ENCODE results near the gene FAM13B. TPM values are rescaled to one million over a fixed set of nuclear protein-coding genes. Genes with fewer than 3 reads are reported as not detected.

FAM13B gene
- total and polyA plus RNA-seq, 2 of the 8 experiments (the other 6 are each of a cell fraction or from before 2014, with no cell fraction given), result 6.4 to 17.0 TPM

GRCh38 chr5:137960141-137960540 lies 72.7 kb downstream of the FAM13B start:
- POLR2A ChIA-PET (ENCODE audit: partially characterized antibody), result no interaction called here
- Histone ChIP-seq H4K20me1 (replicated peaks in 1 of 2; ENCODE audit: control insufficient read depth in 1 of 2, insufficient read depth in 2 of 2, low read length in 2 of 2) (no peaks in the 10 kb centered on the region), H3K79me2 (ENCODE audit: control insufficient read depth in 1 of 2, insufficient read depth in 2 of 2, low read length in 2 of 2) (no peaks in the 10 kb centered on the region; a peak in 1 of 4 replicates), H3K23ac (ENCODE audit: insufficient read length) (no peak overlapping the region), H2BK120ac (replicated peaks; ENCODE audit: low read depth, low read length) (no peak overlapping the region), H3K14ac (ENCODE audit: insufficient read length) (no peak overlapping the region), H2AFZ (ENCODE audit: low read length) (no peak overlapping the region), H3K27me3 (replicated peaks in 1 of 4; ENCODE audit: control insufficient read depth in 3 of 4, extremely low read depth in 1 of 4, insufficient read depth in 3 of 4, low read length in 3 of 4) (no peaks in the 10 kb centered on the region), H3K4me2 (ENCODE audit: insufficient read depth in 1 of 2, low read depth in 2 of 2, low read length in 2 of 2) (no peak overlapping the region), H2BK12ac (ENCODE audit: low read depth, low read length) (no peak overlapping the region), H3K56ac (replicated peaks; ENCODE audit: insufficient read length, low read depth, low read length) (no peak overlapping the region), H4K5ac (ENCODE audit: insufficient read length, low read depth, low read length) (no peak overlapping the region), H4K8ac (ENCODE audit: extremely low read depth, insufficient read depth, low read length) (no peak overlapping the region), H3K9me3 (ENCODE audit: insufficient read depth in 2 of 2, low read depth in 1 of 2, low read length in 1 of 2) (no peaks in the 10 kb centered on the region), H3K9ac (replicated peaks in 1 of 4; ENCODE audit: extremely low read depth in 1 of 4, low read depth in 3 of 4, low read length in 3 of 4) (no peak overlapping the region), H3K27ac (ENCODE audit: low read depth, low read length) (no peak overlapping the region), H2BK20ac (ENCODE audit: low read length) (no peak overlapping the region), H2BK5ac (ENCODE audit: low read depth, low read length) (no peak overlapping the region), H3K4ac (replicated peaks; ENCODE audit: insufficient read length, low read depth, low read length) (no peak overlapping the region), H3K36me3 (ENCODE audit: control insufficient read depth in 2 of 4, insufficient read depth in 4 of 4, low read length in 3 of 4) (peaks cover 3 to 39% (median 5%) of the 10 kb centered on the region in 4 experiments; a peak in 6 of 8 replicates), H4K91ac (replicated peaks; ENCODE audit: insufficient read length, low read length) (no peak overlapping the region), H2BK15ac (ENCODE audit: low read length) (no peak overlapping the region), H3K23me2 (ENCODE audit: low read depth, low read length) (no peaks in the 10 kb centered on the region), H2AK5ac (ENCODE audit: low read depth, low read length) (no peak overlapping the region), H3K79me1 (ENCODE audit: low read depth, low read length) (no peaks in the 10 kb centered on the region), H3K18ac (ENCODE audit: extremely low read depth, low read length) (no peak overlapping the region), H3K4me1 (replicated peaks in 1 of 4; ENCODE audit: control insufficient read depth in 3 of 4, insufficient read depth in 4 of 4, low read length in 3 of 4) (no peaks in the 10 kb centered on the region), H3K4me3 (ENCODE audit: extremely low read depth in 1 of 4, insufficient read depth in 2 of 4, low read depth in 3 of 4, low read length in 4 of 4) (no peak overlapping the region)
- CTCF ChIA-PET (ENCODE audit: partially characterized antibody), result interaction anchor here (1.5 kb wide), 1 partner anchor 181 kb away, joined by 3 read pairs; no protein-coding TSS in a partner anchor
- DNase-seq (ENCODE audit: low read depth in 1 of 2, low spot score in 2 of 2) (no peak), FAIRE-seq (no peak)
- WGBS, 2 experiments (ENCODE audit: extremely low coverage in 1 of 2, insufficient coverage in 1 of 2, insufficient read length in 1 of 2, insufficient replicate concordance in 2 of 2, low coverage in 1 of 2, low lambda C conversion rate in 2 of 2, missing lambda C conversion rate in 1 of 2), result 98% methylated on average over 2 of the region's 2 CpGs; no CpG with 5 or more reads in 1 of the 2 experiments
- TF ChIP-seq PHF8 (conservative IDR thresholded peaks at IDR 0.05; ENCODE audit: low read depth, low read length) (no peak), SIRT6 (IDR thresholded peaks at IDR 0.05; ENCODE audit: low read length) (no peak), SP4 (IDR thresholded peaks at IDR 0.05; ENCODE audit: low read length) (no peak), MAX (IDR thresholded peaks at IDR 0.05) (no peak), POU5F1 (IDR thresholded peaks at IDR 0.05; ENCODE audit: low read depth, low read length) (no peak), CREB1 (IDR thresholded peaks at IDR 0.05) (no peak)

Data from H1 (cell line).